GM12892 (cell line): ENCODE data around the gene FUT8.

Source experiments
- POLR2A ChIP-seq: IDR thresholded peaks from 2 replicates; pipeline ENCODE4 v1.6.1; 2011; ENCODE audit warnings: low read depth, low read length, control low read depth
- POLR2AphosphoS5 ChIP-seq: IDR thresholded peaks from 2 replicates; pipeline ENCODE4 v1.6.1; 2011; ENCODE audit warnings: low read depth, low read length, control low read depth

- no peak for TF ChIP-seq POLR2AphosphoS5
- TF ChIP-seq POLR2A, result no peak
These were observed 211.2 kb downstream of the FUT8 start for GRCh38 chr14:65623759-65624158.
